Neuronal stem cell (in vitro differentiated cells): ENCODE measurements around the gene BMPR1A. TPM values are rescaled to one million over a fixed set of nuclear protein-coding genes. Genes with fewer than 3 reads are reported as not detected.

Experiments used
- DNase-seq: peaks from one replicate; pipeline ENCODE4 v3.0.0-alpha.2; 2013; ENCODE audit warnings: low spot score
- H2AFZ ChIP-seq: one replicate; pipeline ENCODE4 v1.6.1; 2013; ENCODE audit warnings: mild to moderate bottlenecking, low read length, inconsistent platforms
- H2AK5ac ChIP-seq: 2 replicates; pipeline ENCODE4 v1.6.1; 2013; ENCODE audit warnings: low read depth, mild to moderate bottlenecking, inconsistent platforms, low read length, moderate library complexity, mixed read lengths
- H2BK120ac ChIP-seq: 2 replicates; pipeline ENCODE4 v1.6.1; 2013; ENCODE audit warnings: low read depth, mild to moderate bottlenecking, inconsistent platforms, low read length, moderate library complexity, mixed read lengths
- H2BK12ac ChIP-seq: one replicate; pipeline ENCODE4 v1.6.1; 2013; ENCODE audit warnings: low read length, inconsistent platforms
- H2BK15ac ChIP-seq: 2 replicates; pipeline ENCODE4 v1.6.1; 2013; ENCODE audit warnings: mild to moderate bottlenecking, low read length, inconsistent platforms, mixed read lengths
- H2BK5ac ChIP-seq: one replicate; pipeline ENCODE4 v1.6.1; 2013; ENCODE audit warnings: inconsistent platforms, mild to moderate bottlenecking, low read length, moderate library complexity
- H3K14ac ChIP-seq: one replicate; pipeline ENCODE4 v1.6.1; 2013; ENCODE audit warnings: low read length, inconsistent platforms
- H3K18ac ChIP-seq: 2 replicates; pipeline ENCODE4 v1.6.1; 2013; ENCODE audit warnings: low read length, inconsistent platforms
- H3K23ac ChIP-seq: 2 replicates; pipeline ENCODE4 v1.6.1; 2013; ENCODE audit warnings: low read depth, mild to moderate bottlenecking, mixed read lengths, low read length, inconsistent platforms; ENCODE audit not compliant: poor library complexity
- H3K27ac ChIP-seq: replicated peaks from 3 replicates; pipeline ENCODE4 v1.5.1; 2013; ENCODE audit warnings: low read length, inconsistent platforms
- H3K27me3 ChIP-seq, 3 experiments: 2 replicates each; pipeline ENCODE4 v1.6.1; 2013; ENCODE audit warnings: low read length in 3 of 3, mild to moderate bottlenecking in 2 of 3, inconsistent platforms in 1 of 3, low read depth in 1 of 3, mixed read lengths in 1 of 3, moderate library complexity in 1 of 3; ENCODE audit not compliant: control insufficient read depth in 3 of 3, insufficient read depth in 3 of 3
- H3K36me3 ChIP-seq, 2 donors: replicated peaks in 1 of 2; 2 replicates each; pipeline ENCODE4 v1.6.1; 2013; ENCODE audit warnings: low read length in 2 of 2; ENCODE audit not compliant: control insufficient read depth in 2 of 2, insufficient read depth in 2 of 2
- H3K4ac ChIP-seq: 2 replicates; pipeline ENCODE4 v1.6.1; 2013; ENCODE audit warnings: inconsistent platforms, mild to moderate bottlenecking, low read length, moderate library complexity
- H3K4me1 ChIP-seq, 2 donors: 1 replicate in 1 of 2; 2 replicates in 1 of 2; pipeline ENCODE4 v1.6.1; 2013; ENCODE audit warnings: low read length in 2 of 2, low read depth in 1 of 2; ENCODE audit not compliant: control insufficient read depth in 2 of 2, insufficient read depth in 1 of 2
- H3K4me2 ChIP-seq: one replicate; pipeline ENCODE4 v1.6.1; 2013; ENCODE audit warnings: mild to moderate bottlenecking, low read length, inconsistent platforms; ENCODE audit not compliant: insufficient read depth, poor library complexity, severe bottlenecking
- H3K4me3 ChIP-seq, 2 donors: 2 replicates each; pipeline ENCODE4 v1.5.1; 2013; ENCODE audit warnings: low read length in 2 of 2, mild to moderate bottlenecking in 2 of 2, inconsistent platforms in 1 of 2, moderate library complexity in 1 of 2
- H3K79me1 ChIP-seq: one replicate; pipeline ENCODE4 v1.6.1; 2013; ENCODE audit warnings: low read depth, mild to moderate bottlenecking, inconsistent platforms, low read length, moderate library complexity
- H3K9ac ChIP-seq: one replicate; pipeline ENCODE4 v1.6.1; 2013; ENCODE audit warnings: mild to moderate bottlenecking, low read depth, low read length, inconsistent platforms; ENCODE audit not compliant: poor library complexity
- H3K9me3 ChIP-seq, 2 donors: replicated peaks in 1 of 2; 2 replicates each; pipeline versions ENCODE3 to v1.6.1; 2013; ENCODE audit warnings: low read length in 2 of 2, mild to moderate bottlenecking in 2 of 2, inconsistent platforms in 1 of 2, low read depth in 1 of 2, mixed read lengths in 1 of 2, moderate library complexity in 1 of 2; ENCODE audit not compliant: control insufficient read depth in 2 of 2, insufficient read depth in 1 of 2
- H4K8ac ChIP-seq: one replicate; pipeline ENCODE4 v1.6.1; 2013; ENCODE audit warnings: low read depth, mild to moderate bottlenecking, inconsistent platforms, low read length, moderate library complexity
- H4K91ac ChIP-seq: one replicate; pipeline ENCODE4 v1.6.1; 2013; ENCODE audit warnings: low read length, low read depth, mild to moderate bottlenecking, inconsistent platforms; ENCODE audit not compliant: poor library complexity
- WGBS, 2 donors: extraction: QIAGEN DNeasy Blood & Tissue Kit; methylation state at CpG; one replicate each; pipeline ENCODE4 v1.1.7; 2013; ENCODE audit warnings: missing lambda C conversion rate in 2 of 2, mixed read lengths in 1 of 2; ENCODE audit not compliant: insufficient read length in 2 of 2, insufficient replicate concordance in 1 of 2; ENCODE audit errors: extremely low coverage in 2 of 2; 5-methylcytosine and 5-hydroxymethylcytosine counted together
- polyA plus RNA-seq, 2 experiments: library from polyadenylated mRNA; stranded (reverse); fragments of 200-250 nt; gene quantifications; one replicate each; pipeline ENCODE4 v1.2.3, GENCODE V29; 2013

BMPR1A gene
- polyA plus RNA-seq (2013, experiment 1 of 2), result 24.6 TPM
- 25.2 TPM for polyA plus RNA-seq (2013, experiment 2 of 2)

GRCh38 chr10:86756511-86757112 is at the start of gene BMPR1A:
Gene BMPR1A (plus strand): TSS chr10:86756619. CDS start chr10:86876019, 119,400 bp downstream.
- Histone ChIP-seq H4K8ac (no peak within 1 kb of the TSS), H3K27me3 (no peaks in the 10 kb centered on the region), H3K79me1 (peaks cover under 1% of the 10 kb centered on the region), H2BK5ac (peak within 1 kb of the TSS; percentile 46), H2BK12ac (peak within 1 kb of the TSS; percentile 76), H2AK5ac (peak within 1 kb of the TSS; percentile 77), H3K18ac (peak within 1 kb of the TSS; percentile 99), H3K4ac (peak within 1 kb of the TSS; percentile 87), H3K4me2 (peak within 1 kb of the TSS; percentile 78), H3K36me3 (peaks cover 0 to 13% of the 10 kb centered on the region in 2 donors), H3K9ac (peak within 1 kb of the TSS; percentile 96), H3K27ac (peak within 1 kb of the TSS; percentile 94), H3K4me1 (peaks cover 2 to 6% of the 10 kb centered on the region in 2 donors), H3K4me3 (peak within 1 kb of the TSS; percentile 58 to 93), H3K23ac (peak within 1 kb of the TSS; percentile 86), H3K14ac (peak within 1 kb of the TSS; percentile 59), H2BK15ac (peak within 1 kb of the TSS; percentile 95), H2BK120ac (no peak within 1 kb of the TSS), H3K9me3 (peaks cover 0 to 23% of the 10 kb centered on the region in 2 donors), H4K91ac (no peak within 1 kb of the TSS), H2AFZ (peak within 1 kb of the TSS; percentile 90)
- WGBS, 2 donors, result no CpG with 5 or more reads among the region's 85 CpGs
- DNase-seq, result peak; percentile 57

GRCh38 chr10:86706977-86707376 is 49.4 kb upstream of the BMPR1A start:
- WGBS, 2 donors, result no CpG with 5 or more reads among the region's 1 CpG
- H3K79me1 ChIP-seq, result no peaks in the 10 kb centered on the region
- peaks cover 5 to 18% of the 10 kb centered on the region in 2 donors for H3K4me1 ChIP-seq
- H3K4me3 ChIP-seq, result no peak overlapping the region
- H3K27ac ChIP-seq, result no peak overlapping the region
- H2AK5ac ChIP-seq, result peak overlapping the region; percentile 95
- H3K36me3 ChIP-seq, result no peaks in the 10 kb centered on the region
- DNase-seq, result no peak
- H4K91ac ChIP-seq, result no peak overlapping the region
- H2BK5ac ChIP-seq, result no peak overlapping the region
- no peak overlapping the region for H4K8ac ChIP-seq
- no peak overlapping the region for H2AFZ ChIP-seq
- peak overlapping the region; percentile 86 for H2BK15ac ChIP-seq
- no peak overlapping the region for H3K18ac ChIP-seq
- no peak overlapping the region for H2BK12ac ChIP-seq
- H3K27me3 ChIP-seq, result no peaks in the 10 kb centered on the region
- no peak overlapping the region for H3K9ac ChIP-seq
- no peak overlapping the region for H3K4me2 ChIP-seq
- H3K14ac ChIP-seq, result no peak overlapping the region
- H3K9me3 ChIP-seq, result peaks cover 0 to 3% of the 10 kb centered on the region in 2 donors
- H2BK120ac ChIP-seq, result no peak overlapping the region
- no peak overlapping the region for H3K4ac ChIP-seq
- no peak overlapping the region for H3K23ac ChIP-seq

- no peak for DNase-seq
- H3K36me3 ChIP-seq, result no peaks in the 10 kb centered on the region
- no peak overlapping the region for H2BK12ac ChIP-seq
- H4K8ac ChIP-seq, result no peak overlapping the region
- no peak overlapping the region for H2BK120ac ChIP-seq
- peak overlapping the region; percentile 21 for H2AFZ ChIP-seq
- no peak overlapping the region for H2BK5ac ChIP-seq
- H3K79me1 ChIP-seq, result no peaks in the 10 kb centered on the region
- H2BK15ac ChIP-seq, result no peak overlapping the region
- H3K27ac ChIP-seq, result no peak overlapping the region
- H3K9ac ChIP-seq, result no peak overlapping the region
- WGBS, 2 donors, result no CpG with 5 or more reads among the region's 4 CpGs
- no peak overlapping the region for H3K4me3 ChIP-seq
- H3K27me3 ChIP-seq, result no peaks in the 10 kb centered on the region
- H4K91ac ChIP-seq, result no peak overlapping the region
- no peak overlapping the region for H3K4me2 ChIP-seq
- no peak overlapping the region for H3K18ac ChIP-seq
- H3K4ac ChIP-seq, result no peak overlapping the region
- H3K23ac ChIP-seq, result no peak overlapping the region
- H3K9me3 ChIP-seq, result peaks cover 0 to 3% of the 10 kb centered on the region in 2 donors
- H3K4me1 ChIP-seq, result peaks cover 7 to 21% of the 10 kb centered on the region in 2 donors
- peak overlapping the region; percentile 2 for H2AK5ac ChIP-seq
- H3K14ac ChIP-seq, result no peak overlapping the region
Measured at GRCh38 chr10:86707505-86707904, 48.9 kb upstream of the BMPR1A start.

GRCh38 chr10:86708068-86708782 is 48.2 kb upstream of the BMPR1A start:
- no peak overlapping the region for H3K4ac ChIP-seq
- H2AFZ ChIP-seq, result peak overlapping the region; percentile 21
- no peak overlapping the region for H3K14ac ChIP-seq
- no peak for DNase-seq
- H2BK120ac ChIP-seq, result peak overlapping the region; percentile 66
- H2BK12ac ChIP-seq, result no peak overlapping the region
- H3K27ac ChIP-seq, result no peak overlapping the region
- no peak overlapping the region for H3K4me2 ChIP-seq
- peak overlapping the region; percentile 90 for H2AK5ac ChIP-seq
- no peak overlapping the region for H2BK5ac ChIP-seq
- H3K36me3 ChIP-seq, result no peaks in the 10 kb centered on the region
- H3K4me1 ChIP-seq, result peaks cover 7 to 21% of the 10 kb centered on the region in 2 donors
- H4K91ac ChIP-seq, result no peak overlapping the region
- no peaks in the 10 kb centered on the region for H3K9me3 ChIP-seq
- no peak overlapping the region for H4K8ac ChIP-seq
- H3K79me1 ChIP-seq, result no peaks in the 10 kb centered on the region
- H3K18ac ChIP-seq, result peak overlapping the region; percentile 82
- WGBS, 2 donors, result no CpG with 5 or more reads among the region's 8 CpGs
- no peak overlapping the region for H3K4me3 ChIP-seq
- H2BK15ac ChIP-seq, result no peak overlapping the region
- H3K23ac ChIP-seq, result peak overlapping the region; percentile 29
- no peaks in the 10 kb centered on the region for H3K27me3 ChIP-seq
- H3K9ac ChIP-seq, result peak overlapping the region; percentile 9
